ENCODE results near the gene NAGLU. TPM values are rescaled to one million over a fixed set of nuclear protein-coding genes. Genes with fewer than 3 reads are reported as not detected.

Gene NAGLU
- total and polyA plus RNA-seq, 2 of the 13 experiments (the other 11 are each of a cell fraction or from before 2014, with no cell fraction given) = 28.2 to 40.1 TPM

GRCh38 chr17:42544874-42545283 lies 8.8 kb downstream of the NAGLU start (continued):
- TF ChIP-seq CBX2 (IDR thresholded peaks at IDR 0.05; ENCODE audit: low read depth, low read length) (no peak), CBX2 (CRISPR knock-in tag; IDR thresholded peaks at IDR 0.05; ENCODE audit: low read depth) (no peak), EED (CRISPR knock-in tag; IDR thresholded peaks at IDR 0.05) (no peak), ZSCAN9 (CRISPR knock-in tag; IDR thresholded peaks at IDR 0.05; ENCODE audit: borderline replicate concordance) (no peak), ZNF543 (CRISPR knock-in tag; IDR thresholded peaks at IDR 0.05) (no peak), NCOR1 (IDR thresholded peaks at IDR 0.05; ENCODE audit: borderline replicate concordance, low read length) (no peak), FIP1L1 (IDR thresholded peaks at IDR 0.05; ENCODE audit: borderline replicate concordance, insufficient read depth, low read depth, low read length) (no peak), RBAK (CRISPR knock-in tag; IDR thresholded peaks at IDR 0.05) (no peak), PHF21A (CRISPR knock-in tag; IDR thresholded peaks at IDR 0.05) (peak; percentile 64; the same call in 1 of the 2 replicates), PITX1 (CRISPR knock-in tag; IDR thresholded peaks at IDR 0.05) (0 out of 2 replicates have a peak, but pooled peaks have one; percentile 44), BORCS8-MEF2B (CRISPR knock-in tag; IDR thresholded peaks at IDR 0.05) (no peak), HCFC1 (IDR thresholded peaks at IDR 0.05; ENCODE audit: low read depth, low read length) (no peak), ZFP1 (CRISPR knock-in tag; IDR thresholded peaks at IDR 0.05) (no peak), BATF2 (CRISPR knock-in tag; IDR thresholded peaks at IDR 0.05) (no peak), ZBTB40 (IDR thresholded peaks at IDR 0.05) (no peak), ZBTB40 (CRISPR knock-in tag; IDR thresholded peaks at IDR 0.05) (no peak; the same call in 1 of the 2 replicates), ZUFSP (CRISPR knock-in tag; IDR thresholded peaks at IDR 0.05; ENCODE audit: borderline replicate concordance) (no peak), ZBTB39 (CRISPR knock-in tag; IDR thresholded peaks at IDR 0.05) (no peak), ZNF547 (CRISPR knock-in tag; IDR thresholded peaks at IDR 0.05) (no peak)

Data from HepG2 (cell line).